HCT116 (cell line): ENCODE results near the gene DCTN1. TPM values are rescaled to one million over a fixed set of nuclear protein-coding genes. Genes with fewer than 3 reads are reported as not detected.

Experiments
- ATAC-seq: fragments of 200-7000 bp; cut with Tn5 transposase; 2 replicates; pipeline ENCODE4 v1.9.1; 2020; ENCODE audit warnings: mild to moderate bottlenecking, moderate library complexity
- BruUV-seq: library from RNA; stranded (reverse); fragments of 400-500 nt; replicated peaks from 2 replicates; lab custom pipeline; 2021; lab: Mats Ljungman, UMichigan
- CTCF ChIA-PET: fragments of 300-600 bp; sonication (Branson Sonifier 250); formaldehyde crosslinking; loops from one replicate; lab custom pipeline; 2021; ENCODE audit warnings: antibody characterized with exemption; lab: Charles Lee
- POLR2A ChIA-PET: fragments of 300-600, 350-600 bp; sonication (Branson Sonifier 250); formaldehyde crosslinking; loops from one replicate; lab custom pipeline; 2021; ENCODE audit warnings: antibody characterized with exemption; lab: Charles Lee
- RAD21 ChIA-PET, 2 experiments: fragments of 300-600 bp; sonication (Branson Sonifier 250); formaldehyde crosslinking; loops; one replicate each; lab custom pipeline; 2023; ENCODE audit warnings: low total read pairs in 2 of 2; ENCODE audit not compliant: uncharacterized antibody in 2 of 2, unreplicated experiment in 2 of 2, low non-redundant PET in 1 of 2; lab: Charles Lee
- DNase-seq: peaks from one replicate; pipeline ENCODE4 v3.0.0-alpha.2; 2010; ENCODE audit warnings: low read depth, low spot score
- H2AFZ ChIP-seq: fragments of 200-600 bp; shearing (Covaris generic), sonication (generic); 2 replicates; pipeline ENCODE4 v1.6.1; 2017; ENCODE audit warnings: low read depth, mixed run types, mixed read lengths, antibody characterized with exemption, low read length; ENCODE audit not compliant: poor library complexity, severe bottlenecking
- H3K27ac ChIP-seq: 2 replicates; pipeline ENCODE4 v1.5.1; 2012; ENCODE audit warnings: low read depth, low read length
- H3K27me3 ChIP-seq: fragments of 200-600 bp; sonication (generic); 2 replicates; pipeline ENCODE4 v1.6.1; 2016; ENCODE audit warnings: mixed run types, low read length, mixed read lengths; ENCODE audit not compliant: insufficient read depth
- H3K36me3 ChIP-seq, 2 experiments: fragments of 200-500 bp in 1 of 2; fragments of 200-600 bp in 1 of 2; sonication (Bioruptor generic) in 1 of 2; sonication (generic) in 1 of 2; 2 replicates each; pipeline versions ENCODE4 v1.5.1 to v1.6.1; 2014 to 2016; ENCODE audit warnings: low read length in 2 of 2, inconsistent platforms in 1 of 2, mixed read lengths in 1 of 2, mixed run types in 1 of 2; ENCODE audit not compliant: insufficient read depth in 2 of 2, control insufficient read depth in 1 of 2
- H3K4me1 ChIP-seq, 2 experiments: fragments of 200-600 bp in 1 of 2; sonication (generic) in 1 of 2; 2 replicates each; pipeline versions ENCODE4 v1.5.1 to v1.6.1; 2012 to 2017; ENCODE audit warnings: low read length in 2 of 2, inconsistent platforms in 1 of 2, mild to moderate bottlenecking in 1 of 2, mixed read lengths in 1 of 2, mixed run types in 1 of 2, moderate library complexity in 1 of 2; ENCODE audit not compliant: insufficient read depth in 2 of 2, control insufficient read depth in 1 of 2
- H3K4me2 ChIP-seq: fragments of 200-600 bp; sonication (generic); 2 replicates; pipeline ENCODE4 v1.6.1; 2017; ENCODE audit warnings: mixed run types, low read length, mixed read lengths
- H3K4me3 ChIP-seq, 2 experiments: fragments of 200-600 bp in 1 of 2; sonication (generic) in 1 of 2; replicated peaks in 1 of 2; 2 replicates each; pipeline ENCODE4 v1.5.1; 2011 to 2016; ENCODE audit warnings: low read length in 2 of 2, control low read depth in 1 of 2, low read depth in 1 of 2, mild to moderate bottlenecking in 1 of 2, mixed read lengths in 1 of 2, mixed run types in 1 of 2
- H3K79me2 ChIP-seq: fragments of 200-600 bp; sonication (generic); 2 replicates; pipeline ENCODE4 v1.6.1; 2017; ENCODE audit warnings: mild to moderate bottlenecking, mixed run types, low read length, moderate library complexity, mixed read lengths; ENCODE audit not compliant: insufficient read depth
- H3K9ac ChIP-seq: fragments of 200-600 bp; sonication (generic); 2 replicates; pipeline ENCODE4 v1.6.1; 2016; ENCODE audit warnings: low read length, mixed read lengths
- H3K9me2 ChIP-seq: fragments of 200-600 bp; sonication (generic), shearing (Covaris generic); 2 replicates; pipeline ENCODE4 v1.6.1; 2017; ENCODE audit warnings: mixed run types, mild to moderate bottlenecking, moderate library complexity; ENCODE audit not compliant: insufficient read depth
- H3K9me3 ChIP-seq, 2 experiments: fragments of 200-500 bp in 1 of 2; fragments of 200-600 bp in 1 of 2; sonication (Bioruptor generic) in 1 of 2; sonication (generic) in 1 of 2; 2 replicates each; pipeline ENCODE4 v1.6.1; 2014 to 2017; ENCODE audit warnings: low read length in 2 of 2, mixed read lengths in 2 of 2, inconsistent platforms in 1 of 2, low read depth in 1 of 2, mild to moderate bottlenecking in 1 of 2, mixed run types in 1 of 2, moderate library complexity in 1 of 2; ENCODE audit not compliant: control insufficient read depth in 1 of 2, insufficient read depth in 1 of 2
- H4K20me1 ChIP-seq: fragments of 200-600 bp; sonication (generic), shearing (Covaris generic); 2 replicates; pipeline ENCODE4 v1.6.1; 2017; ENCODE audit warnings: mixed run types, mild to moderate bottlenecking, moderate library complexity; ENCODE audit not compliant: insufficient read depth
- CBX3 ChIP-seq: IDR thresholded peaks from 2 replicates; pipeline ENCODE4 v1.6.1; 2012; ENCODE audit warnings: low read depth
- CEBPB ChIP-seq: IDR thresholded peaks from 2 replicates; pipeline ENCODE4 v1.6.1; 2012; ENCODE audit warnings: low read depth
- EGR1 ChIP-seq: IDR thresholded peaks from 2 replicates; pipeline ENCODE4 v1.6.1; 2012; ENCODE audit warnings: low read depth
- EZH2 ChIP-seq: fragments of 200-600 bp; sonication (generic); IDR thresholded peaks from 2 replicates; pipeline ENCODE4 v1.6.1; 2017; ENCODE audit warnings: antibody characterized with exemption, mixed run types
- FOSL1 ChIP-seq: IDR thresholded peaks from 2 replicates; pipeline ENCODE4 v1.6.1; 2012; ENCODE audit warnings: low read depth
- JUND ChIP-seq: IDR thresholded peaks from 2 replicates; pipeline ENCODE4 v1.6.1; 2012
- POLR2A ChIP-seq: IDR thresholded peaks from 2 replicates; pipeline ENCODE4 v1.7.0; 2011; ENCODE audit warnings: borderline replicate concordance; ENCODE audit not compliant: insufficient read depth, insufficient read length; ENCODE audit errors: extremely low read depth
- POLR2AphosphoS5 ChIP-seq: IDR thresholded peaks from 2 replicates; pipeline ENCODE4 v1.6.1; 2011; ENCODE audit warnings: mild to moderate bottlenecking, low read depth, low read length, moderate library complexity
- RAD21 ChIP-seq: IDR thresholded peaks from 2 replicates; pipeline ENCODE4 v1.6.1; 2012; ENCODE audit warnings: low read depth, mild to moderate bottlenecking
- SIN3A ChIP-seq: IDR thresholded peaks from 2 replicates; pipeline ENCODE4 v1.6.1; 2012; ENCODE audit warnings: low read depth
- SP1 ChIP-seq: IDR thresholded peaks from 2 replicates; pipeline ENCODE4 v1.6.1; 2012; ENCODE audit warnings: low read depth
- SRF ChIP-seq: IDR thresholded peaks from 2 replicates; pipeline ENCODE4 v1.6.1; 2012; ENCODE audit warnings: low read depth
- TCF7L2 ChIP-seq: IDR thresholded peaks from 2 replicates; pipeline ENCODE4 v1.7.0; 2011; ENCODE audit warnings: borderline replicate concordance, inconsistent platforms; ENCODE audit not compliant: insufficient read depth, insufficient read length; ENCODE audit errors: extremely low read depth
- YY1 ChIP-seq: IDR thresholded peaks from 2 replicates; pipeline ENCODE4 v1.6.1; 2011; ENCODE audit warnings: low read length, low read depth, moderate library complexity, mild to moderate bottlenecking; ENCODE audit not compliant: insufficient replicate concordance; ENCODE audit errors: extremely low read depth
- ZFX ChIP-seq: fragments of 450-650 bp; IDR thresholded peaks from 2 replicates; pipeline ENCODE4 v1.6.1; 2017
- ZNF274 ChIP-seq: fragments of 200-500 bp; sonication (Bioruptor generic); IDR thresholded peaks from 2 replicates; pipeline ENCODE4 v1.6.1; 2014; ENCODE audit warnings: mild to moderate bottlenecking, low read depth, low read length, inconsistent platforms
- intact Hi-C: fragments of 100-400 bp; cut with micrococcal nuclease; formaldehyde crosslinking; loops from 2 replicates; pipeline ENCODE4 v1.10.0; 2022
- total RNA-seq: library from RNA; stranded (reverse); gene quantifications from one replicate; pipeline ENCODE4 v1.2.1, GENCODE V29; 2021; ENCODE audit not compliant: unreplicated experiment
- TF ChIP-seq, protein P1 (sequence below): IDR thresholded peaks from 2 replicates; pipeline ENCODE4 v1.6.1; 2012
- TF ChIP-seq, protein P2 (sequence below): IDR thresholded peaks from 2 replicates; pipeline ENCODE4 v1.6.1; 2012
- TF ChIP-seq, protein P3 (sequence below), 3 experiments: fragments of 200-600 bp in 1 of 3; sonication (generic) in 1 of 3; IDR thresholded peaks in 2 of 3; conservative IDR thresholded peaks in 1 of 3; 2 replicates each; pipeline ENCODE4 v1.5.1; 2012 to 2017; ENCODE audit warnings: low read depth in 2 of 3, low read length in 2 of 3, antibody characterized with exemption in 1 of 3, borderline replicate concordance in 1 of 3, control low read depth in 1 of 3, mild to moderate bottlenecking in 1 of 3, mixed read lengths in 1 of 3, mixed run types in 1 of 3, moderate library complexity in 1 of 3; ENCODE audit not compliant: insufficient read depth in 1 of 3
- TF ChIP-seq, protein P4 (sequence below): IDR thresholded peaks from 2 replicates; pipeline ENCODE4 v1.6.1; 2011; ENCODE audit warnings: mild to moderate bottlenecking, low read length, moderate library complexity; ENCODE audit not compliant: insufficient replicate concordance; ENCODE audit errors: extremely low read depth
- TF ChIP-seq, protein P5 (sequence below): IDR thresholded peaks from 2 replicates; pipeline ENCODE4 v1.6.1; 2012; ENCODE audit warnings: low read depth

Gene DCTN1
- total RNA-seq, 1 experiment from 2014 or later: 129 TPM

DNA sequence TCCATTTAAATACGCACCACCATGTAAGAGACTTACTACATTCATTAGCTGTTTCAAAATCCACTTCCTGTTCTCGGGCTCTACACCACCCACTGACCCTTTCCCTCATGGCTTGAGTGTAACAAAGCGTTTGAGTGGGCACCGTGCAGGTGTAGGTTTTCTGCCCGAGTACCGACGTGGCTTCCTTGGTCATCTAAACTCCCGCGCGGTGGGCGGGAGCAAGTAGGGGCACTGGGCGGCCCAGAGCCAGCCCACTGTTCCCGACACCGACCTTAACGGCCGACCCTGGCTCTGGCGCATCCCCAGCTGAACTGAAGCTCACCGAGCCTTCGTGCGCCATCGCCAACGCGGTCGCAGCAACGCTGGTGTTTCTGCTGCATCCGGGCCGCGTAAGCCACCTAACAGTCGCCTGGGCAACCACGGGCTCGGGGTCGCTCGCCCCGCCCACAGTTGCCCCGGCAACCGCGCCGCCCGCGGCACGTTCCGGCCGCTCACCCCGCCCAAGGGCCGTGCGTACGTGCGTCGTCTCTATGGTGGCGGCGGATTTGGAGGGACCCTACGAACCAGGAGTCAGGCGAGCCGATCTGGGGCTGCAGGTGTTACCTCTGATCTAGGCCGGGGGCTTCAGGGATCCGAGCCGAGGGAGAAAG, 41.2 kb upstream of the DCTN1 start, which contains the start of the genes C2orf81 and WDR54:
Gene C2orf81, minus strand, starts transcription at position 399 of the 650 bp plus-strand sequence. Its CDS starts 59 bp downstream, at position 340.
Gene WDR54, plus strand, starts transcription at position 510 of the 650 bp plus-strand sequence. CDS start 424 bp downstream, outside the sequence.
- DNase-seq (peak; percentile 79), ATAC-seq (peak; percentile 89)
- H3K9me3 ChIP-seq: no peaks in the 10 kb centered on the region
- ChIA-PET POLR2A (no interaction called here), RAD21 (no interaction called here), CTCF (no interaction called here)
- peak within 1 kb of the TSS; percentile 54 for H3K27ac ChIP-seq
- peaks cover 0 to 33% of the 10 kb centered on the region in 2 experiments; a peak in 3 of 4 replicates for H3K4me1 ChIP-seq
- peak within 1 kb of the TSS; percentile 82 to 85 for H3K4me3 ChIP-seq
- H3K9me2 ChIP-seq: no peaks in the 10 kb centered on the region
- intact Hi-C loops: no loop called here
- H3K9ac ChIP-seq: peak within 1 kb of the TSS; percentile 71
- no peaks in the 10 kb centered on the region for H3K27me3 ChIP-seq
- H3K4me2 ChIP-seq: peak within 1 kb of the TSS; percentile 89
- H3K36me3 ChIP-seq: peaks cover 4 to 11% of the 10 kb centered on the region in 2 experiments; a peak in 3 of 4 replicates
- no peaks in the 10 kb centered on the region for H3K79me2 ChIP-seq
- no peaks in the 10 kb centered on the region for H4K20me1 ChIP-seq
- H2AFZ ChIP-seq: no peak within 1 kb of the TSS
- BruUV-seq: no TSS peak
- TF ChIP-seq RAD21 (no peak), SRF (no peak), SP1 (no peak), TCF7L2 (peak; percentile 24), ZFX (no peak), FOSL1 (no peak), EZH2 (no peak), CBX3 (no peak), ZNF274 (no peak), POLR2A (peak; percentile 60), EGR1 (no peak), CEBPB (no peak), SIN3A (no peak), YY1 (peak; percentile 85), JUND (no peak), POLR2AphosphoS5 (peak; percentile 86)
- TF ChIP-seq, protein P1, sequence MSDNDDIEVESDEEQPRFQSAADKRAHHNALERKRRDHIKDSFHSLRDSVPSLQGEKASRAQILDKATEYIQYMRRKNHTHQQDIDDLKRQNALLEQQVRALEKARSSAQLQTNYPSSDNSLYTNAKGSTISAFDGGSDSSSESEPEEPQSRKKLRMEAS: peak; percentile 96
- TF ChIP-seq, protein P2, sequence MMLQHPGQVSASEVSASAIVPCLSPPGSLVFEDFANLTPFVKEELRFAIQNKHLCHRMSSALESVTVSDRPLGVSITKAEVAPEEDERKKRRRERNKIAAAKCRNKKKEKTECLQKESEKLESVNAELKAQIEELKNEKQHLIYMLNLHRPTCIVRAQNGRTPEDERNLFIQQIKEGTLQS: no peak
- TF ChIP-seq, protein P3, sequence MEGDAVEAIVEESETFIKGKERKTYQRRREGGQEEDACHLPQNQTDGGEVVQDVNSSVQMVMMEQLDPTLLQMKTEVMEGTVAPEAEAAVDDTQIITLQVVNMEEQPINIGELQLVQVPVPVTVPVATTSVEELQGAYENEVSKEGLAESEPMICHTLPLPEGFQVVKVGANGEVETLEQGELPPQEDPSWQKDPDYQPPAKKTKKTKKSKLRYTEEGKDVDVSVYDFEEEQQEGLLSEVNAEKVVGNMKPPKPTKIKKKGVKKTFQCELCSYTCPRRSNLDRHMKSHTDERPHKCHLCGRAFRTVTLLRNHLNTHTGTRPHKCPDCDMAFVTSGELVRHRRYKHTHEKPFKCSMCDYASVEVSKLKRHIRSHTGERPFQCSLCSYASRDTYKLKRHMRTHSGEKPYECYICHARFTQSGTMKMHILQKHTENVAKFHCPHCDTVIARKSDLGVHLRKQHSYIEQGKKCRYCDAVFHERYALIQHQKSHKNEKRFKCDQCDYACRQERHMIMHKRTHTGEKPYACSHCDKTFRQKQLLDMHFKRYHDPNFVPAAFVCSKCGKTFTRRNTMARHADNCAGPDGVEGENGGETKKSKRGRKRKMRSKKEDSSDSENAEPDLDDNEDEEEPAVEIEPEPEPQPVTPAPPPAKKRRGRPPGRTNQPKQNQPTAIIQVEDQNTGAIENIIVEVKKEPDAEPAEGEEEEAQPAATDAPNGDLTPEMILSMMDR (IDR thresholded peaks at IDR 0.05 in 2 of 3, conservative IDR thresholded peaks at IDR 0.05 in 1 of 3; ENCODE audit: borderline replicate concordance in 1 of 3, insufficient read depth in 1 of 3, low read depth in 2 of 3, low read length in 2 of 3): no peak
- TF ChIP-seq, protein P4, sequence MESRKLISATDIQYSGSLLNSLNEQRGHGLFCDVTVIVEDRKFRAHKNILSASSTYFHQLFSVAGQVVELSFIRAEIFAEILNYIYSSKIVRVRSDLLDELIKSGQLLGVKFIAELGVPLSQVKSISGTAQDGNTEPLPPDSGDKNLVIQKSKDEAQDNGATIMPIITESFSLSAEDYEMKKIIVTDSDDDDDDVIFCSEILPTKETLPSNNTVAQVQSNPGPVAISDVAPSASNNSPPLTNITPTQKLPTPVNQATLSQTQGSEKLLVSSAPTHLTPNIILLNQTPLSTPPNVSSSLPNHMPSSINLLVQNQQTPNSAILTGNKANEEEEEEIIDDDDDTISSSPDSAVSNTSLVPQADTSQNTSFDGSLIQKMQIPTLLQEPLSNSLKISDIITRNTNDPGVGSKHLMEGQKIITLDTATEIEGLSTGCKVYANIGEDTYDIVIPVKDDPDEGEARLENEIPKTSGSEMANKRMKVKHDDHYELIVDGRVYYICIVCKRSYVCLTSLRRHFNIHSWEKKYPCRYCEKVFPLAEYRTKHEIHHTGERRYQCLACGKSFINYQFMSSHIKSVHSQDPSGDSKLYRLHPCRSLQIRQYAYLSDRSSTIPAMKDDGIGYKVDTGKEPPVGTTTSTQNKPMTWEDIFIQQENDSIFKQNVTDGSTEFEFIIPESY: no peak
- TF ChIP-seq, protein P5, sequence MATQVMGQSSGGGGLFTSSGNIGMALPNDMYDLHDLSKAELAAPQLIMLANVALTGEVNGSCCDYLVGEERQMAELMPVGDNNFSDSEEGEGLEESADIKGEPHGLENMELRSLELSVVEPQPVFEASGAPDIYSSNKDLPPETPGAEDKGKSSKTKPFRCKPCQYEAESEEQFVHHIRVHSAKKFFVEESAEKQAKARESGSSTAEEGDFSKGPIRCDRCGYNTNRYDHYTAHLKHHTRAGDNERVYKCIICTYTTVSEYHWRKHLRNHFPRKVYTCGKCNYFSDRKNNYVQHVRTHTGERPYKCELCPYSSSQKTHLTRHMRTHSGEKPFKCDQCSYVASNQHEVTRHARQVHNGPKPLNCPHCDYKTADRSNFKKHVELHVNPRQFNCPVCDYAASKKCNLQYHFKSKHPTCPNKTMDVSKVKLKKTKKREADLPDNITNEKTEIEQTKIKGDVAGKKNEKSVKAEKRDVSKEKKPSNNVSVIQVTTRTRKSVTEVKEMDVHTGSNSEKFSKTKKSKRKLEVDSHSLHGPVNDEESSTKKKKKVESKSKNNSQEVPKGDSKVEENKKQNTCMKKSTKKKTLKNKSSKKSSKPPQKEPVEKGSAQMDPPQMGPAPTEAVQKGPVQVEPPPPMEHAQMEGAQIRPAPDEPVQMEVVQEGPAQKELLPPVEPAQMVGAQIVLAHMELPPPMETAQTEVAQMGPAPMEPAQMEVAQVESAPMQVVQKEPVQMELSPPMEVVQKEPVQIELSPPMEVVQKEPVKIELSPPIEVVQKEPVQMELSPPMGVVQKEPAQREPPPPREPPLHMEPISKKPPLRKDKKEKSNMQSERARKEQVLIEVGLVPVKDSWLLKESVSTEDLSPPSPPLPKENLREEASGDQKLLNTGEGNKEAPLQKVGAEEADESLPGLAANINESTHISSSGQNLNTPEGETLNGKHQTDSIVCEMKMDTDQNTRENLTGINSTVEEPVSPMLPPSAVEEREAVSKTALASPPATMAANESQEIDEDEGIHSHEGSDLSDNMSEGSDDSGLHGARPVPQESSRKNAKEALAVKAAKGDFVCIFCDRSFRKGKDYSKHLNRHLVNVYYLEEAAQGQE: no peak
